H9 (cell line): ENCODE results near the gene STRA6. TPM values are rescaled to one million over a fixed set of nuclear protein-coding genes. Genes with fewer than 3 reads are reported as not detected.

Source experiments
- DNase-seq: peaks from one replicate; pipeline ENCODE4 v3.0.0-alpha.2; 2017
- H2AFZ ChIP-seq: one replicate; pipeline ENCODE4 v1.6.1; 2013; ENCODE audit warnings: mild to moderate bottlenecking, low read length, control low read depth, moderate library complexity
- H2AK5ac ChIP-seq: 2 replicates; pipeline ENCODE4 v1.6.1; 2013; ENCODE audit warnings: low read length, control low read depth, mixed read lengths; ENCODE audit not compliant: insufficient read length
- H2BK120ac ChIP-seq: one replicate; pipeline ENCODE4 v1.6.1; 2013; ENCODE audit warnings: low read depth, mild to moderate bottlenecking, low read length, control low read depth, inconsistent platforms; ENCODE audit not compliant: poor library complexity, severe bottlenecking
- H2BK12ac ChIP-seq: 2 replicates; pipeline ENCODE4 v1.6.1; 2013; ENCODE audit warnings: low read length, control low read depth, mixed read lengths, low read depth; ENCODE audit not compliant: insufficient read length
- H2BK15ac ChIP-seq: 2 replicates; pipeline ENCODE4 v1.6.1; 2013; ENCODE audit warnings: low read depth, low read length, control low read depth
- H2BK20ac ChIP-seq: one replicate; pipeline ENCODE4 v1.6.1; 2013; ENCODE audit warnings: low read depth, mild to moderate bottlenecking, low read length, control low read depth, inconsistent platforms; ENCODE audit not compliant: poor library complexity, severe bottlenecking
- H2BK5ac ChIP-seq: 2 replicates; pipeline ENCODE4 v1.6.1; 2013; ENCODE audit warnings: low read length, control low read depth, mixed read lengths; ENCODE audit not compliant: insufficient read length
- H3K14ac ChIP-seq: 2 replicates; pipeline ENCODE4 v1.6.1; 2013; ENCODE audit warnings: low read length, control low read depth; ENCODE audit not compliant: insufficient read depth
- H3K18ac ChIP-seq: 2 replicates; pipeline ENCODE4 v1.6.1; 2013; ENCODE audit warnings: low read depth, mild to moderate bottlenecking, mixed read lengths, low read length, control low read depth; ENCODE audit not compliant: insufficient read length
- H3K23ac ChIP-seq: 2 replicates; pipeline ENCODE4 v1.6.1; 2013; ENCODE audit warnings: low read length, control low read depth, mixed read lengths, low read depth; ENCODE audit not compliant: insufficient read length
- H3K23me2 ChIP-seq: 2 replicates; pipeline ENCODE4 v1.6.1; 2013; ENCODE audit warnings: low read depth, mild to moderate bottlenecking, mixed read lengths, low read length, control low read depth; ENCODE audit not compliant: insufficient read length, poor library complexity, severe bottlenecking
- H3K27ac ChIP-seq: 2 replicates; pipeline ENCODE4 v1.5.1; 2013; ENCODE audit warnings: low read length, control low read depth, mixed read lengths, low read depth; ENCODE audit not compliant: insufficient read length
- H3K27me3 ChIP-seq: 2 replicates; pipeline ENCODE4 v1.6.1; 2013; ENCODE audit warnings: low read length, control low read depth, inconsistent platforms; ENCODE audit not compliant: insufficient read depth
- H3K4ac ChIP-seq: 2 replicates; pipeline ENCODE4 v1.6.1; 2013; ENCODE audit warnings: low read depth, mild to moderate bottlenecking, control low read depth, inconsistent platforms, low read length, moderate library complexity
- H3K4me1 ChIP-seq: 2 replicates; pipeline ENCODE4 v1.6.1; 2013; ENCODE audit warnings: low read length, control low read depth, inconsistent platforms; ENCODE audit not compliant: insufficient read depth
- H3K4me2 ChIP-seq: 2 replicates; pipeline ENCODE4 v1.6.1; 2013; ENCODE audit warnings: low read length, control low read depth, mixed read lengths; ENCODE audit not compliant: insufficient read length, insufficient read depth
- H3K56ac ChIP-seq: 2 replicates; pipeline ENCODE4 v1.6.1; 2013; ENCODE audit warnings: low read depth, mild to moderate bottlenecking, mixed read lengths, low read length, control low read depth; ENCODE audit not compliant: insufficient read length
- H3K79me1 ChIP-seq: 2 replicates; pipeline ENCODE4 v1.6.1; 2013; ENCODE audit warnings: low read depth, mild to moderate bottlenecking, moderate library complexity, low read length, control low read depth, inconsistent platforms; ENCODE audit not compliant: insufficient read depth, poor library complexity, severe bottlenecking
- H3K79me2 ChIP-seq: 2 replicates; pipeline ENCODE4 v1.6.1; 2013; ENCODE audit warnings: low read length, control low read depth, inconsistent platforms; ENCODE audit not compliant: insufficient read depth
- H3K9ac ChIP-seq: 2 replicates; pipeline ENCODE4 v1.6.1; 2013; ENCODE audit warnings: low read length, control low read depth, mixed read lengths; ENCODE audit not compliant: insufficient read length; ENCODE audit errors: extremely low read depth
- H3K9me3 ChIP-seq: one replicate; pipeline ENCODE4 v1.6.1; 2013; ENCODE audit warnings: low read depth, low read length, inconsistent platforms; ENCODE audit not compliant: control insufficient read depth
- H3T11ph ChIP-seq: one replicate; pipeline ENCODE4 v1.6.1; 2013; ENCODE audit warnings: mild to moderate bottlenecking, low read length, control low read depth, inconsistent platforms
- H4K20me1 ChIP-seq: one replicate; pipeline ENCODE4 v1.6.1; 2013; ENCODE audit not compliant: control insufficient read depth, insufficient read length, insufficient read depth
- H4K5ac ChIP-seq: 2 replicates; pipeline ENCODE4 v1.6.1; 2013; ENCODE audit warnings: low read depth, mild to moderate bottlenecking, mixed read lengths, low read length, control low read depth; ENCODE audit not compliant: insufficient read length
- H4K8ac ChIP-seq: replicated peaks from 2 replicates; pipeline ENCODE4 v1.6.1; 2013; ENCODE audit warnings: low read length, control low read depth, mixed read lengths, low read depth; ENCODE audit not compliant: insufficient read length
- H4K91ac ChIP-seq: 2 replicates; pipeline ENCODE4 v1.6.1; 2013; ENCODE audit warnings: low read depth, mild to moderate bottlenecking, moderate library complexity, mixed read lengths, low read length, control low read depth; ENCODE audit not compliant: insufficient read length
- H3K27ac Mint-ChIP-seq, 3 experiments: 2 replicates in 2 of 3; 3 replicates in 1 of 3; pipeline ENCODE4 v1.8.0; 2020 to 2021; ENCODE audit warnings: mixed read lengths in 3 of 3, mild to moderate bottlenecking in 1 of 3, moderate library complexity in 1 of 3
- H3K27me3 Mint-ChIP-seq: 2 replicates; pipeline ENCODE4 v1.8.0; 2021; ENCODE audit warnings: low read depth, mild to moderate bottlenecking, moderate library complexity, mixed read lengths
- H3K36me3 Mint-ChIP-seq, 3 experiments: 2 replicates in 2 of 3; 3 replicates in 1 of 3; pipeline ENCODE4 v1.8.0; 2020 to 2021; ENCODE audit warnings: low read depth in 3 of 3, mixed read lengths in 3 of 3; ENCODE audit not compliant: insufficient read depth in 1 of 3
- H3K4me1 Mint-ChIP-seq, 2 experiments: 2 replicates each; pipeline ENCODE4 v1.8.0; 2020; ENCODE audit warnings: mixed read lengths in 2 of 2
- H3K4me3 Mint-ChIP-seq, 2 experiments: 2 replicates in 1 of 2; 3 replicates in 1 of 2; pipeline ENCODE4 v1.8.0; 2020 to 2021; ENCODE audit warnings: mild to moderate bottlenecking in 2 of 2, mixed read lengths in 2 of 2, moderate library complexity in 1 of 2
- H3K9me3 Mint-ChIP-seq, 2 experiments: 2 replicates in 1 of 2; 3 replicates in 1 of 2; pipeline ENCODE4 v1.8.0; 2020; ENCODE audit warnings: mild to moderate bottlenecking in 2 of 2, mixed read lengths in 2 of 2, moderate library complexity in 1 of 2
- CTCF ChIP-seq: fragments of 200-600 bp; sonication (generic); conservative IDR thresholded peaks from 3 replicates; pipeline ENCODE4 v1.8.0; 2021; ENCODE audit warnings: antibody characterized with exemption, mild to moderate bottlenecking
- WGBS: extraction: QIAGEN DNeasy Blood & Tissue Kit; methylation state at CpG from one replicate; pipeline ENCODE4 v1.1.7; 2013; ENCODE audit warnings: missing lambda C conversion rate, low lambda C conversion rate, mixed read lengths; ENCODE audit not compliant: insufficient read length; ENCODE audit errors: extremely low coverage; 5-methylcytosine and 5-hydroxymethylcytosine counted together
- total RNA-seq: library from RNA; stranded (reverse); gene quantifications from 2 replicates; pipeline ENCODE4 v1.2.1, GENCODE V29; 2021

STRA6 gene
- total RNA-seq, 1 experiment from 2014 or later: 12.8 TPM

- DNase-seq: no peak
- Histone ChIP-seq H2BK120ac (no peak overlapping the region), H3K79me2 (no peaks in the 10 kb centered on the region), H3K56ac (no peak overlapping the region), H3K23ac (no peak overlapping the region), H2AFZ (no peak overlapping the region), H3K4ac (no peak overlapping the region), H3K79me1 (no peaks in the 10 kb centered on the region), H3K27ac (no peak overlapping the region), H3K23me2 (peaks cover 5% of the 10 kb centered on the region), H3K14ac (no peak overlapping the region), H4K5ac (no peak overlapping the region), H3T11ph (no peak overlapping the region), H2BK20ac (no peak overlapping the region), H4K8ac (no peak overlapping the region), H3K27me3 (peaks cover 15% of the 10 kb centered on the region; the same call in 1 of the 2 replicates), H4K91ac (no peak overlapping the region), H2BK5ac (no peak overlapping the region), H3K9ac (no peak overlapping the region), H2AK5ac (no peak overlapping the region), H2BK15ac (no peak overlapping the region), H4K20me1 (no peaks in the 10 kb centered on the region), H2BK12ac (no peak overlapping the region), H3K4me1 (no peaks in the 10 kb centered on the region), H3K18ac (no peak overlapping the region), H3K4me2 (no peak overlapping the region), H3K9me3 (no peaks in the 10 kb centered on the region)
- no peak overlapping the region; a peak in 1 of 7 replicates for H3K27ac Mint-ChIP-seq
- peaks cover 41 to 55% of the 10 kb centered on the region in 2 experiments for H3K4me1 Mint-ChIP-seq
- no peak for TF ChIP-seq CTCF
- no CpG with 5 or more reads among the region's 10 CpGs for WGBS
- H3K36me3 Mint-ChIP-seq: peaks cover 0 to 2% (median 0%) of the 10 kb centered on the region in 3 experiments; a peak in 1 of 7 replicates
- H3K9me3 Mint-ChIP-seq: peaks cover 0 to 2% of the 10 kb centered on the region in 2 experiments; a peak in 1 of 5 replicates
- H3K27me3 Mint-ChIP-seq: peaks cover 84% of the 10 kb centered on the region
- no peak overlapping the region for H3K4me3 Mint-ChIP-seq
These were observed 24.4 kb upstream of the STRA6 start for GRCh38 chr15:74226761-74227540.
